Gastroesophageal sphincter (tissue), 4 donors: ENCODE measurements around the gene VSTM5. TPM values are rescaled to one million over a fixed set of nuclear protein-coding genes. Genes with fewer than 3 reads are reported as not detected.
"Not testable (repeated sequence)": the region's sequence is repeated elsewhere in the genome, so short reads cannot be mapped to it uniquely, and the experiment has no call there.

Experiments used
- ATAC-seq: fragments of 150-250 bp; one replicate; pipeline ENCODE4 v1.9.1; 2016; ENCODE audit warnings: mild to moderate bottlenecking, moderate library complexity
- H3K27ac ChIP-seq, 4 donors: fragments of 200-600 bp; sonication (generic) in 3 of 4; 1 replicate in 3 of 4; 2 replicates in 1 of 4; pipeline ENCODE4 v1.5.1; 2016 to 2019
- H3K27me3 ChIP-seq: fragments of 200-600 bp; sonication (generic); one replicate; pipeline ENCODE4 v1.5.1; 2019
- H3K36me3 ChIP-seq, 2 donors: fragments of 200-600 bp; sonication (generic); one replicate each; pipeline ENCODE4 v1.5.1; 2019; ENCODE audit warnings: control low read depth in 1 of 2
- H3K4me1 ChIP-seq, 3 donors: fragments of 200-600 bp; sonication (generic); 1 replicate in 2 of 3; 2 replicates in 1 of 3; pipeline ENCODE4 v1.5.1; 2016 to 2019; ENCODE audit warnings: control low read depth in 2 of 3
- H3K4me3 ChIP-seq, 2 donors: fragments of 200-600 bp; sonication (generic); one replicate each; pipeline ENCODE4 v1.5.1; 2019; ENCODE audit warnings: mild to moderate bottlenecking in 1 of 2, moderate library complexity in 1 of 2
- H3K9me3 ChIP-seq, 3 donors: fragments of 200-600 bp; sonication (generic); one replicate each; pipeline ENCODE4 v1.5.1; 2017 to 2019; ENCODE audit warnings: control low read depth in 2 of 3
- CTCF ChIP-seq, 4 experiments: fragments of 200-600 bp in 2 of 4; fragments of 450-650 bp in 2 of 4; sonication (generic) in 1 of 4; IDR thresholded peaks; one replicate each; pipeline ENCODE4 v1.5.1; 2017 to 2019; ENCODE audit warnings: antibody characterized with exemption in 4 of 4, mild to moderate bottlenecking in 2 of 4, moderate library complexity in 2 of 4
- EP300 ChIP-seq: sonication (generic); formaldehyde crosslinking; IDR thresholded peaks from one replicate; pipeline ENCODE4 v1.6.1; 2017; ENCODE audit warnings: antibody characterized with exemption, mild to moderate bottlenecking
- POLR2A ChIP-seq, 2 donors: fragments of 450-650 bp; IDR thresholded peaks; one replicate each; pipeline ENCODE4 v1.6.1; 2017; ENCODE audit warnings: antibody characterized with exemption in 2 of 2, mild to moderate bottlenecking in 2 of 2, moderate library complexity in 1 of 2
- POLR2AphosphoS5 ChIP-seq: sonication (generic); formaldehyde crosslinking; IDR thresholded peaks from one replicate; pipeline ENCODE4 v1.6.1; 2017; ENCODE audit warnings: antibody characterized with exemption
- WGBS, 2 donors: methylation state at CpG; one replicate each; pipeline ENCODE4 v1.1.5; 2018; ENCODE audit warnings: low coverage in 1 of 2; 5-methylcytosine and 5-hydroxymethylcytosine counted together
- total RNA-seq, 4 donors: library from RNA; depleted of rRNA; stranded (reverse); fragments of >200 nt; gene quantifications; one replicate each; pipeline ENCODE4 v1.1.0, GENCODE V29; 2016

VSTM5 gene
- under 1 TPM in 1 of 4 donors, not detected in 3; 0.13 TPM for total RNA-seq

GRCh38 chr11:93850594-93851018 lies at the start of gene VSTM5:
TSS of gene VSTM5 (minus strand) at chr11:93850618. CDS start at chr11:93850502, 116 bp downstream.
- ATAC-seq = peak; percentile 11
- WGBS, 2 donors = 25% methylated on average over 2 of the region's 6 CpGs; no CpG with 5 or more reads in 1 of the 2 donors
- Histone ChIP-seq H3K27ac (peak within 1 kb of the TSS in 2 of 4 donors; percentile 18 to 65), H3K4me3 (peak within 1 kb of the TSS; percentile 38 to 58), H3K9me3 (no peaks in the 10 kb centered on the region), H3K36me3 (no peaks in the 10 kb centered on the region), H3K27me3 (no peaks in the 10 kb centered on the region), H3K4me1 (peaks cover 0 to 18% (median 0%) of the 10 kb centered on the region in 3 donors)
- TF ChIP-seq POLR2AphosphoS5 (no peak), CTCF (IDR thresholded peaks at IDR 0.05) (no peak), POLR2A (IDR thresholded peaks at IDR 0.05) (no peak), EP300 (no peak)

- Histone ChIP-seq H3K9me3 (no peaks in the 10 kb centered on the region), H3K4me1 (peaks cover 0 to 6% (median 0%) of the 10 kb centered on the region in 3 donors), H3K27ac (no peak overlapping the region), H3K36me3 (no peaks in the 10 kb centered on the region), H3K27me3 (peaks cover 15% of the 10 kb centered on the region), H3K4me3 (no peak overlapping the region)
- TF ChIP-seq CTCF (IDR thresholded peaks at IDR 0.05) = peak; percentile 57 to 80 (median 73)
- TF ChIP-seq EP300 = no peak
- 35 to 67% methylated on average over 4 to 5 of the region's 5 CpGs for WGBS, 2 donors
- ATAC-seq = no peak
Observed at GRCh38 chr11:93895106-93895862, 44.9 kb upstream of the VSTM5 start.

- no peak for ATAC-seq
Observed at GRCh38 chr11:93890391-93891051, 40.1 kb upstream of the VSTM5 start.

GRCh38 chr11:93887111-93887510 lies 36.7 kb upstream of the VSTM5 start:
- Histone ChIP-seq H3K27ac (no peak overlapping the region), H3K27me3 (no peaks in the 10 kb centered on the region), H3K4me3 (no peak overlapping the region), H3K4me1 (no peaks in the 10 kb centered on the region), H3K36me3 (no peaks in the 10 kb centered on the region), H3K9me3 (peaks cover 0 to 7% (median 0%) of the 10 kb centered on the region in 3 donors)
- TF ChIP-seq POLR2AphosphoS5 = no peak
- no peak for ATAC-seq
- WGBS, 2 donors = 79 to 85% methylated on average over 2 to 5 of the region's 5 CpGs

More at GRCh38 chr11:93890391-93891051, 40.1 kb upstream of the VSTM5 start:
- 87 to 88% methylated on average over 3 of the region's 3 CpGs for WGBS, 2 donors
- Histone ChIP-seq H3K36me3 (no peaks in the 10 kb centered on the region), H3K27ac (no peak overlapping the region), H3K4me1 (peaks cover 0 to 5% (median 0%) of the 10 kb centered on the region in 3 donors), H3K4me3 (no peak overlapping the region), H3K27me3 (peaks cover 4% of the 10 kb centered on the region), H3K9me3 (no peaks in the 10 kb centered on the region)
- TF ChIP-seq CTCF (IDR thresholded peaks at IDR 0.05) = no peak

- H3K4me3 ChIP-seq, H3K27me3 ChIP-seq, ATAC-seq, H3K4me1 ChIP-seq, H3K36me3 ChIP-seq, H3K27ac ChIP-seq: not testable (repeated sequence)
- H3K9me3 ChIP-seq = peaks cover 0 to 11% (median 0%) of the 10 kb centered on the region in 3 donors
Observed at GRCh38 chr11:93879114-93879513, 28.7 kb upstream of the VSTM5 start.

- Histone ChIP-seq H3K36me3 (no peaks in the 10 kb centered on the region), H3K9me3 (no peaks in the 10 kb centered on the region), H3K4me3 (no peak overlapping the region), H3K4me1 (no peaks in the 10 kb centered on the region), H3K27ac (no peak overlapping the region), H3K27me3 (peaks cover 4% of the 10 kb centered on the region)
- no peak for TF ChIP-seq CTCF (IDR thresholded peaks at IDR 0.05)
- no peak for TF ChIP-seq EP300
- no peak for TF ChIP-seq POLR2AphosphoS5
- no peak for TF ChIP-seq POLR2A (IDR thresholded peaks at IDR 0.05)
- 84 to 87% methylated on average over 3 of the region's 3 CpGs for WGBS, 2 donors
- no peak for ATAC-seq
Observed at GRCh38 chr11:93875637-93876036, 25.2 kb upstream of the VSTM5 start.
